Spleen (tissue), 11 donors: Measurements from ENCODE around the gene EFR3B. TPM values are rescaled to one million over a fixed set of nuclear protein-coding genes. Genes with fewer than 3 reads are reported as not detected.

Experiments used
- DNase-seq: peaks from one replicate; pipeline ENCODE4 v3.0.0-alpha.2; 2020
- H3K27ac ChIP-seq, 8 donors: fragments of 200-600 bp; sonication (generic) in 7 of 8; 1 replicate in 4 of 8; 2 replicates in 4 of 8; pipeline versions ENCODE4 v1.5.0 to v1.8.0; 2016 to 2021; ENCODE audit warnings: inconsistent platforms in 4 of 8, mild to moderate bottlenecking in 4 of 8, moderate library complexity in 1 of 8
- H3K27me3 ChIP-seq, 7 donors: fragments of 200-600 bp; sonication (generic) in 6 of 7; replicated peaks in 1 of 7; 1 replicate in 4 of 7; 2 replicates in 3 of 7; pipeline versions ENCODE4 v1.5.0 to v1.8.0; 2016 to 2021; ENCODE audit warnings: inconsistent platforms in 3 of 7, mild to moderate bottlenecking in 1 of 7
- H3K36me3 ChIP-seq, 6 donors: fragments of 200-600 bp; sonication (generic) in 5 of 6; 1 replicate in 4 of 6; 2 replicates in 2 of 6; pipeline versions ENCODE4 v1.5.0 to v1.8.0; 2016 to 2021; ENCODE audit warnings: inconsistent platforms in 2 of 6
- H3K4me1 ChIP-seq, 6 donors: fragments of 200-600 bp; sonication (generic) in 5 of 6; 1 replicate in 3 of 6; 2 replicates in 3 of 6; pipeline versions ENCODE4 v1.5.0 to v1.8.0; 2016 to 2021; ENCODE audit warnings: inconsistent platforms in 3 of 6
- H3K4me3 ChIP-seq, 8 donors: fragments of 200-600 bp; sonication (generic) in 7 of 8; 1 replicate in 4 of 8; 2 replicates in 4 of 8; pipeline versions ENCODE4 v1.5.0 to v1.8.0; 2016 to 2021; ENCODE audit warnings: inconsistent platforms in 4 of 8, mild to moderate bottlenecking in 4 of 8, moderate library complexity in 2 of 8
- H3K9me3 ChIP-seq, 8 donors: fragments of 200-600 bp; sonication (generic) in 7 of 8; 1 replicate in 4 of 8; 2 replicates in 4 of 8; pipeline versions ENCODE4 v1.5.0 to v1.8.0; 2016 to 2021; ENCODE audit warnings: inconsistent platforms in 4 of 8
- POLR2A ChIP-seq, 3 donors: fragments of 450-650 bp; IDR thresholded peaks; one replicate each; pipeline ENCODE4 v1.5.1; 2017; ENCODE audit warnings: antibody characterized with exemption in 3 of 3, mild to moderate bottlenecking in 1 of 3
- POLR2AphosphoS5 ChIP-seq, 3 donors: sonication (generic); formaldehyde crosslinking; IDR thresholded peaks; one replicate each; pipeline ENCODE4 v1.5.1; 2017; ENCODE audit warnings: antibody characterized with exemption in 3 of 3
- WGBS, 5 donors: extraction: QIAGEN DNeasy Blood & Tissue Kit in 3 of 5; methylation state at CpG; one replicate each; pipeline versions ENCODE4 v1.1.5 to v1.1.7; 2013 to 2018; 5-methylcytosine and 5-hydroxymethylcytosine counted together
- intact Hi-C: fragments of 100-400 bp; cut with DNase I; formaldehyde crosslinking; loops from one replicate; pipeline ENCODE4 v1.15.0; 2023; ENCODE audit warnings: low total_unique reads
- polyA plus RNA-seq, 3 donors: library from polyadenylated mRNA; stranded (reverse); fragments of 200-250 nt; gene quantifications; one replicate each; pipeline ENCODE4 v1.2.1, GENCODE V29; 2013
- total RNA-seq, 7 donors: library from RNA; depleted of rRNA in 3 of 7; stranded (reverse); fragments of >200 nt in 3 of 7; fragmentation: NEBNext Ultra II Directional in 4 of 7; extraction: Animal tissue kit (Norgen Biotek cat#: 25700) in 4 of 7; gene quantifications; one replicate each; pipeline versions ENCODE4 v1.1.0 to v1.2.1, GENCODE V29; 2016 to 2021
- TF ChIP-seq, protein P1 (sequence below), 11 experiments: fragments of 200-600 bp in 7 of 11; fragments of 450-650 bp in 4 of 11; sonication (generic) in 4 of 11; IDR thresholded peaks in 8 of 11; conservative IDR thresholded peaks in 3 of 11; 1 replicate in 7 of 11; 2 replicates in 4 of 11; pipeline versions ENCODE4 v1.4.0 to v1.8.0; 2016 to 2021; ENCODE audit warnings: antibody characterized with exemption in 11 of 11, inconsistent platforms in 4 of 11, mild to moderate bottlenecking in 1 of 11
- donor health status: healthy with polysubstance abuse.
- donor health status: DM: no; HTN: no; CAD: no; lungs with moderate emphysema.
- donor health status: DM: no; HTN: no; CAD: no.
- donor health status: Bipolar disorder and iron deficiency.
- donor health status: healthy.
- donor health status: DM: no; HTN: no; CAD: no.
- donor health status: DM: yes; HTN: yes; CAD: no.

EFR3B gene
- total and polyA plus RNA-seq, 10 donors = 0.22 to 13.2 (median 8.2) TPM

- Histone ChIP-seq H3K27me3 (no peaks in the 10 kb centered on the region), H3K36me3 (no peaks in the 10 kb centered on the region), H3K27ac (no peak overlapping the region), H3K9me3 (peaks cover 0 to 3% (median 0%) of the 10 kb centered on the region in 8 donors), H3K4me3 (no peak overlapping the region), H3K4me1 (peaks cover 0 to 5% (median 0%) of the 10 kb centered on the region in 6 donors)
- DNase-seq = no peak
- TF ChIP-seq POLR2AphosphoS5 (IDR thresholded peaks at IDR 0.05) (no peak), POLR2A (IDR thresholded peaks at IDR 0.05) (no peak)
- TF ChIP-seq, protein P1, sequence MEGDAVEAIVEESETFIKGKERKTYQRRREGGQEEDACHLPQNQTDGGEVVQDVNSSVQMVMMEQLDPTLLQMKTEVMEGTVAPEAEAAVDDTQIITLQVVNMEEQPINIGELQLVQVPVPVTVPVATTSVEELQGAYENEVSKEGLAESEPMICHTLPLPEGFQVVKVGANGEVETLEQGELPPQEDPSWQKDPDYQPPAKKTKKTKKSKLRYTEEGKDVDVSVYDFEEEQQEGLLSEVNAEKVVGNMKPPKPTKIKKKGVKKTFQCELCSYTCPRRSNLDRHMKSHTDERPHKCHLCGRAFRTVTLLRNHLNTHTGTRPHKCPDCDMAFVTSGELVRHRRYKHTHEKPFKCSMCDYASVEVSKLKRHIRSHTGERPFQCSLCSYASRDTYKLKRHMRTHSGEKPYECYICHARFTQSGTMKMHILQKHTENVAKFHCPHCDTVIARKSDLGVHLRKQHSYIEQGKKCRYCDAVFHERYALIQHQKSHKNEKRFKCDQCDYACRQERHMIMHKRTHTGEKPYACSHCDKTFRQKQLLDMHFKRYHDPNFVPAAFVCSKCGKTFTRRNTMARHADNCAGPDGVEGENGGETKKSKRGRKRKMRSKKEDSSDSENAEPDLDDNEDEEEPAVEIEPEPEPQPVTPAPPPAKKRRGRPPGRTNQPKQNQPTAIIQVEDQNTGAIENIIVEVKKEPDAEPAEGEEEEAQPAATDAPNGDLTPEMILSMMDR (IDR thresholded peaks at IDR 0.05 in 8 of 11, conservative IDR thresholded peaks at IDR 0.05 in 3 of 11) = no peak
- intact Hi-C loops = no loop called here
- WGBS, 5 donors = 77 to 89% (median 81%) methylated on average over 8 of the region's 8 CpGs
Measured at GRCh38 chr2:25071966-25072365, 30.1 kb downstream of the EFR3B start.

- Histone ChIP-seq H3K4me1 (peaks cover 0 to 6% (median 0%) of the 10 kb centered on the region in 6 donors), H3K27me3 (no peaks in the 10 kb centered on the region), H3K36me3 (no peaks in the 10 kb centered on the region), H3K27ac (no peak overlapping the region), H3K9me3 (no peaks in the 10 kb centered on the region), H3K4me3 (no peak overlapping the region)
- WGBS, 5 donors = 52 to 74% (median 67%) methylated on average over 1 of the region's 1 CpG
- intact Hi-C loops = no loop called here
- TF ChIP-seq POLR2A (IDR thresholded peaks at IDR 0.05) = no peak
- TF ChIP-seq POLR2AphosphoS5 (IDR thresholded peaks at IDR 0.05) = no peak
- TF ChIP-seq, protein P1 (IDR thresholded peaks at IDR 0.05 in 8 of 11, conservative IDR thresholded peaks at IDR 0.05 in 3 of 11) = no peak
- no peak for DNase-seq
Measured at GRCh38 chr2:25072606-25073005, 30.7 kb downstream of the EFR3B start.

- Histone ChIP-seq H3K4me1 (peaks cover 0 to 7% (median under 1%) of the 10 kb centered on the region in 6 donors), H3K4me3 (no peak overlapping the region), H3K9me3 (no peaks in the 10 kb centered on the region), H3K27ac (no peak overlapping the region), H3K27me3 (no peaks in the 10 kb centered on the region), H3K36me3 (no peaks in the 10 kb centered on the region)
- no peak for TF ChIP-seq POLR2A (IDR thresholded peaks at IDR 0.05)
- TF ChIP-seq POLR2AphosphoS5 (IDR thresholded peaks at IDR 0.05) = no peak
- TF ChIP-seq, protein P1 (IDR thresholded peaks at IDR 0.05 in 8 of 11, conservative IDR thresholded peaks at IDR 0.05 in 3 of 11) = no peak
- intact Hi-C loops = no loop called here
- DNase-seq = no peak
- WGBS, 5 donors = 81 to 88% (median 87%) methylated on average over 5 of the region's 5 CpGs
Measured at GRCh38 chr2:25073025-25073424, 31.1 kb downstream of the EFR3B start.

GRCh38 chr2:25073914-25074313, 32.0 kb downstream of the EFR3B start:
- intact Hi-C loops = no loop called here
- Histone ChIP-seq H3K4me1 (peaks cover 0 to 13% (median 2%) of the 10 kb centered on the region in 6 donors), H3K27me3 (no peaks in the 10 kb centered on the region), H3K36me3 (no peaks in the 10 kb centered on the region), H3K4me3 (no peak overlapping the region), H3K27ac (no peak overlapping the region), H3K9me3 (no peaks in the 10 kb centered on the region)
- WGBS, 5 donors = 92 to 95% (median 92%) methylated on average over 4 of the region's 4 CpGs
- TF ChIP-seq POLR2A (IDR thresholded peaks at IDR 0.05) (no peak), POLR2AphosphoS5 (IDR thresholded peaks at IDR 0.05) (no peak)
- TF ChIP-seq, protein P1 (IDR thresholded peaks at IDR 0.05 in 8 of 11, conservative IDR thresholded peaks at IDR 0.05 in 3 of 11) = no peak
- no peak for DNase-seq
